HG02798 (cell line): ENCODE results near the gene RASIP1.
A peak's percentile ranks its signal among the peaks of the same experiment; 100 is the strongest.
"Not testable (repeated sequence)": the region's sequence is repeated elsewhere in the genome, so short reads cannot be mapped to it uniquely, and the experiment has no call there.

Experiments
- ATAC-seq: cut with Tn5 transposase; IDR thresholded peaks from one replicate; pipeline ENCODE4 v1.9.1; 2021; ENCODE audit warnings: mild to moderate bottlenecking; ENCODE audit not compliant: unreplicated experiment, poor library complexity

RASIP1 gene

GRCh38 chr19:48713864-48714755 lies 26.3 kb downstream of the RASIP1 start:
- ATAC-seq, result peak; percentile 93

- no peak for ATAC-seq
Observed at GRCh38 chr19:48713041-48713863, 27.2 kb downstream of the RASIP1 start.

- ATAC-seq, result no peak
Observed at GRCh38 chr19:48711106-48711662, 29.2 kb downstream of the RASIP1 start.

- ATAC-seq, result no peak
Observed at GRCh38 chr19:48708471-48708870, 31.9 kb downstream of the RASIP1 start.

- ATAC-seq, result no peak
Observed at GRCh38 chr19:48705431-48705830, 35.0 kb downstream of the RASIP1 start.

DNA sequence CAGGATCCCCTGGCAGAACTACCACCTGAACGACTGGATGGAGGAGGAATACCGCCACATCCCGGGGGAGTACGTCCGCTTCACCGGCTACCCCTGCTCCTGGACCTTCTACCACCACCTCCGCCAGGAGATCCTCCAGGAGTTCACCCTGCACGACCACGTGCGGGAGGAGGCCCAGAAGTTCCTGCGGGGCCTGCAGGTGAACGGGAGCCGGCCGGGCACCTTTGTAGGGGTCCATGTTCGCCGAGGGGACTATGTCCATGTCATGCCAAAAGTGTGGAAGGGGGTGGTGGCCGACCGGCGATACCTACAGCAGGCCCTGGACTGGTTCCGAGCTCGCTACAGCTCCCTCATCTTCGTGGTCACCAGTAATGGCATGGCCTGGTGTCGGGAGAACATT lies 37.1 kb downstream of the RASIP1 start:
- ATAC-seq, result no peak

DNA sequence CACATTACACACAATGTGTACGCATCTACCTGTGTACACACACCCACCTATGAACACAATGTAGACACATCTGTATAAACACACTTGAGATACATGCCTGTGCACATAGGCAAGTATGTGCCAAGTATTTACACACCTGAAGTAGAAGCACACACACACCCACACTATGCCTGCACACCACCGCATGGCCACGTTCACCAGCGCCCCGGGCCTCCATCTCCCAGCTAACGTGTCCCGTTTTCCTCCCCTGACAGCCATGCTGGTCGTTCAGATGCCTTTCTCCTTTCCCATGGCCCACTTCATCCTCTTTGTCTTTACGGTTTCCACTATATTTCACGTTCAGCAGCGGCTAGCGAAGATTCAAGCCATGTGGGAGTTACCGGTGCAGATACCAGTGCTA lies 37.7 kb downstream of the RASIP1 start:
- no peak for ATAC-seq

- no peak for ATAC-seq
Observed at GRCh38 chr19:48698046-48698445, 42.4 kb downstream of the RASIP1 start.

DNA sequence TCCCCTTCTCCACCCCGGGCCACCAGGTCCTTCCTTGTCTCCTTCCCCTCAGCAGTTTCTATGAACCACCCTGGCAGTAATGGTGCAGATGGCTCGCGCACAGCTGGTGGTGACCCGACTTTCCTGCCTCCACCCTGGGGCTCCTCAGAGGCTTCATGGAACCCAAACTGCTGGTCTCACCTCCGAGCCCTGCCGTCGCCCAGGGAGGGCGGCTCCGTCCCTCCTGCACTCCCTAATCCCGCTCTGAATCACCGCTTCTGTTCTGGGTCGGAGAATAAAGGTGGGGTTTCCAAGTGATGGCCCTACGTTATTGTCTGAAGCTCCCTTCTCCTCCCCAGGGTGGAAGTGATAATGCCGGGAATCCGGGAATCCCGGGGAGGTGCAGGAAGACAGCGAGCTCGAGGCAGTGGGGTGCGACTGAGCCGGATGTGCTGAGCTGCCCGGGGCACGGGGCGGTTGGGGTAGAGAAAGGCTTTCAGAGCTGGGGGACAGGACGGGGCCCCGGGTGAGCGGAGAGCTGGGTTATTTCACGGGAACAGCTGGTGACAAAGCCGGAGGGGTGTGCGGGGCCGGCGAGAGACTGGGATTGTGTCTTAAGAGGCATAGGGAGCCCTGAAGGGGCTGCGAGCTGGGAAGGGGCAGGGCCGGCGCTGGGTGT lies 43.9 kb downstream of the RASIP1 start:
- no peak for ATAC-seq

DNA sequence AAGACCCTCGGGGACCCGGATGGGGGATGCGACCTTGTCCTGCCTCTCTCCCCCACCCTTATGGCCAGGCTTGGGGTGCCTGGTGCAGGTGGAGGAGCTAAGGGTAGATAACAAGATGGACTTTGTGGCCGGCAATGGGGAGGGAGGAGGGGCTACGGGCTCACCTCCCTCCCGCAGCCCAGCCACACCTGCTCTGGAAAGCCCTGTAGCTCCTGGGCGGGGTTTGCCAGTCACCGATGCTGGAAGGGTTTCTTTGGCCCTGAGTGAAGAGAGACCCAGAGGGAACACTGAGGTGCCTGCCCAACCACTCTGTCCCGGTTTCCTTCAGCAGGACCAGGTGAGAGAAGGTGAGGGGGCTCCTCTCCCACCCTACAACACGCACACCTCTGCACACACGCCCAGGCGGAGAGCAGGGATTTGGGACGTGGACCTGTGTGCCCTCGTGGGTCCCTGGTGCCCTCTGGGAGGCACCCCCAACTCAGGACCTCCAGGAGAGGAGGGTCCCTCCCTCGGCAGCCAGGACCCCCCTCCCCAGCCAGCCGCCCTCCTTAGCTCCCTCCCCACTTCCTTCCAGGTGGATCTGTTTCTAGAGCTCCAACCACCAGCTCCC lies 44.6 kb downstream of the RASIP1 start, which contains the start of gene FUT2:
FUT2 (plus strand) TSS at position 229 of the 610 bp plus-strand sequence. CDS start 6,986 bp downstream, outside the sequence.
- no peak for ATAC-seq

DNA sequence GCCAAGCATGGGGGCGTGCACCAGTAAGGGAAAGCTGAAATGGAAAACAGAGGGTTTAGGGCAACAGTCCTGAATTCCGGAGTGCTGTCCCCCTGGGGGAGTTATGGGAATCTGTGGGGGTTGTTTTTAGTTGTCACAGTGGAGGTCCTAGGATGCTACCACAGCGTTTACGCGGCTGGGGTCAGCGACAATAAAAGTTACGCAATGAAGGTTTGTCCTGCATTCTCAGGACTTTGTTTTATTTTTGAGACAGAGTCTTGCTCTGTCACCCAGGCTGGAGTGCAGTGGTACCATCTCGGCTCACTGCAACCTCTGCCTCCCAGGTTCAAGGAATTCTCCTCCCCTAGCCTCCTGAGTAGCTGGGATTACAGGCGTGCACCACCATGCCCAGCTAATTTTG lies 46.8 kb downstream of the RASIP1 start:
- ATAC-seq, result not testable (repeated sequence)

- ATAC-seq, result no peak
Observed at GRCh38 chr19:48689449-48689848, 51.0 kb downstream of the RASIP1 start.

DNA sequence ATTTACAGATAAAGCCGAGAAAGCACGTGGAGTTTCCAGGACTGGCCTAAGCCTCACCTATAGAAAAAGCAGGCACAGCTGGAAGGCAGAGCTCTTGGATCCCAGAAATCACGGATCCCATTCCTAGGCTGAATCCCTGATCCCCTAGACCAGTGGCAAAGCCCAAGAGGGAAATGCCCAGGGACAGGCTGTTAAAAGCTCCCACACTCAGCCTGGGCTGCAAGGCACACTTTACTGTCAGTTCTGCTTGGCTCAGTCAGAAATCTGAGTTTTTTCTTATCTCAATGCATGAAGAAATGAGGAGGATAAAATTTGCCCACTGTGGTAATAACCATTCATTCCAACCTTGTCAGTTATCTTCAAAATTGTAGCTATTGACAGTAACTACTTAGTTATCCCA lies 52.6 kb downstream of the RASIP1 start:
- no peak for ATAC-seq

- not testable (repeated sequence) for ATAC-seq
Observed at GRCh38 chr19:48686637-48687036, 53.8 kb downstream of the RASIP1 start.

- no peak for ATAC-seq
Observed at GRCh38 chr19:48686088-48686487, 54.3 kb downstream of the RASIP1 start.

DNA sequence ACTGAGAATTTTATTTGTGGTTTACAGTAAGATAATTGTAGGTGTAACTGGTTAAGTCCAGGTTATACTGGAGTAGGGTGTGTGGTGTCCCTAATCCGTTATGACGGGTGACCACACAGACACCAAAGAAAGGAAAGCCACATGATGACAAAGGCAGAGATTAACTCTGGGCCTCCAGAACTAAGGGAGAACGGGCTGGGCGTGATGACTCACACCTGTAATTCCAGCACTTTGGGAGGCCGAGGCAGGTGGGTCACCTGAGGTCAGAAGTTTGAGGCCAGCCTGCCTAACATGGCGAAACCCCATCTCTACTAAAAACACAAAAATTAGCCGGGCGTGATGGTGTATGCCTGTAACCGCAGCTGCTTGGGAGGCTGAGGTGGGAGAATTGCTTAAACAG lies 54.8 kb downstream of the RASIP1 start:
- ATAC-seq, result no peak

DNA sequence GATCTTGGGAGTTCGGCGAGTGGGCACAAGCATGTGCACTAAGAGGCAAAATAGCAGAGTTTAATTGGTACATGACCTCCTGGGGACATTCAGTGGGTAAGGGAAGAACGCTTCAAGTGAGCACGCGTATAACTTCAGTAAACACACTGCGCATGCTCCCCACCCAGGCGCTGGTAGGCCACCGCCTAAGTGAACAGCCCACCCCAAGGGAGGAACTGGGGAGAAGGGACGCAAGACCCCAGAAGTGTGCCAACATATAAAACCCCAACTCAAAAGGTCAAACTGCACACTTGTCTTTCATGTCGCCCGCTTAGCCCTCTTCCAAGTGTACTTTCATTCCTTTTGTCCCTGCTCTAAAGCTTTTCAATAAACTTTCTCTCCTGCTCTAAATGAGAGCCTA lies 57.1 kb downstream of the RASIP1 start:
- no peak for ATAC-seq

GRCh38 chr19:48681127-48681470 lies 59.3 kb downstream of the RASIP1 start:
- ATAC-seq, result no peak

DNA sequence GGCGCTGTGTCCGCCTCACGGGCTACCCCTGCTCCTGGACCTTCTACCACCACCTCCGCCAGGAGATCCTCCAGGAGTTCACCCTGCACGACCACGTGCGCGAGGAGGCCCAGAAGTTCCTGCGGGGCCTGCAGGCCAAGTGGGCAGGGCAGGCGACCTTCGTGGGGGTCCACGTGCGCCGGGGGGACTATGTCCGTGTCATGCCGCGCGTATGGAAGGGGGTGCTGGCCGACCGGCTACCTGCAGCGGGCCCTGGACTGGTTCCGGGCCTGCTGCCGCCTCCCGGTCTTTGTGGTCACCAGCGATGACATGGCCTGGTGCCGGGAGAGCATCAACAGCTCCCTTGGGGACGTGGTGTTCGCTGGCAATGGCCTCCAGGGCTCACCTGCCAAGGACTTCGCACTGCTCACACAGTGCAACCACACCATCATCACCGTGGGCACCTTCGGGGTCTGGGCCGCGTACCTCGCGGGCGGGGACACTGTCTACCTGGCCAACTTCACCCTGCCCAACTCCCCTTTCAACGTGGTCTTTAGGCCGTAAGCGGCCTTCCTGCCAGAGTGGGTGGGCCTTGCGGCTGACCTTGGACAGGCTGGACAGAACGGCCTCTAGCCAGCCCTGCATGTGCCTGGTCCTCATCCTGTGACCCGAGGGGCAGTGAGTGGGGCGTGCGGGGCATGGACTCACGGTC lies 59.8 kb downstream of the RASIP1 start:
- ATAC-seq, result no peak

GRCh38 chr19:48680006-48680405 lies 60.4 kb downstream of the RASIP1 start:
- not testable (repeated sequence) for ATAC-seq
